ENCODE measurements around the gene LRRN2. TPM values are rescaled to one million over a fixed set of nuclear protein-coding genes. Genes with fewer than 3 reads are reported as not detected.

LRRN2 gene
- total and polyA plus RNA-seq, 2 experiments from 2014 or later: 0.74 to 2.6 TPM

GRCh38 chr1:204709021-204709420 is 23.5 kb upstream of the LRRN2 start:
- Histone ChIP-seq H3K4me3 (peak overlapping the region; percentile 34; the same call in 1 of the 2 replicates), H3K27me3 (ENCODE audit: insufficient read depth) (peaks cover 81% of the 10 kb centered on the region), H4K20me1 (replicated peaks; ENCODE audit: insufficient read depth) (0 out of 2 replicates have a peak, but pooled peaks cover 6% of the 10 kb centered on the region), H3K4me1 (ENCODE audit: insufficient read depth) (peaks cover 74% of the 10 kb centered on the region), H2AFZ (no peak overlapping the region), H3K36me3 (ENCODE audit: insufficient read depth) (no peaks in the 10 kb centered on the region), H3K4me2 (peak overlapping the region; percentile 62), H3F3A (replicated peaks; ENCODE audit: low read depth) (peaks cover 24% of the 10 kb centered on the region), H3K27ac (ENCODE audit: low read depth) (no peak overlapping the region), H3K9me2 (ENCODE audit: insufficient read depth) (no peaks in the 10 kb centered on the region), H3K79me2 (replicated peaks; ENCODE audit: insufficient read depth) (no peaks in the 10 kb centered on the region)
- no peaks in the 10 kb centered on the region; the same call in 2 of the 3 replicates for H3K36me3 Mint-ChIP-seq (ENCODE audit: low read depth)
- H3K9me3 Mint-ChIP-seq: no peaks in the 10 kb centered on the region; the same call in 2 of the 3 replicates
- TF ChIP-seq ZNF462 (CRISPR knock-in tag; IDR thresholded peaks at IDR 0.05) (no peak), ETS1 (IDR thresholded peaks at IDR 0.05) (no peak)
- peaks cover 74% of the 10 kb centered on the region for H3K27me3 Mint-ChIP-seq (ENCODE audit: insufficient read depth, low read depth, poor library complexity)
- peak; percentile 43 for DNase-seq (ENCODE audit: low spot score)
- no peak overlapping the region for H3K27ac Mint-ChIP-seq
- ATAC-seq: no peak
- H3K4me1 Mint-ChIP-seq: peaks cover 84% of the 10 kb centered on the region
- H3K4me3 Mint-ChIP-seq: peak overlapping the region; percentile 7; the same call in 1 of the 3 replicates

GRCh38 chr1:204706838-204707509 is 21.4 kb upstream of the LRRN2 start:
- DNase-seq (ENCODE audit: low spot score) (peak; percentile 84), ATAC-seq (peak; percentile 35)
- Histone ChIP-seq H3K36me3 (ENCODE audit: insufficient read depth) (no peaks in the 10 kb centered on the region), H3K9me2 (ENCODE audit: insufficient read depth) (no peaks in the 10 kb centered on the region), H3K4me1 (ENCODE audit: insufficient read depth) (peaks cover 54% of the 10 kb centered on the region), H3K27me3 (ENCODE audit: insufficient read depth) (peaks cover 60% of the 10 kb centered on the region), H3K79me2 (replicated peaks; ENCODE audit: insufficient read depth) (no peaks in the 10 kb centered on the region), H4K20me1 (replicated peaks; ENCODE audit: insufficient read depth) (0 out of 2 replicates have a peak, but pooled peaks cover 6% of the 10 kb centered on the region), H3K4me3 (peak overlapping the region; percentile 2; the same call in 1 of the 2 replicates), H3K27ac (ENCODE audit: low read depth) (no peak overlapping the region), H3K4me2 (peak overlapping the region; percentile 74), H2AFZ (peak overlapping the region; percentile 69; the same call in 1 of the 2 replicates), H3F3A (replicated peaks; ENCODE audit: low read depth) (peaks cover 22% of the 10 kb centered on the region)
- H3K36me3 Mint-ChIP-seq (ENCODE audit: low read depth): no peaks in the 10 kb centered on the region
- peaks cover 64% of the 10 kb centered on the region for H3K4me1 Mint-ChIP-seq
- peaks cover 59% of the 10 kb centered on the region for H3K27me3 Mint-ChIP-seq (ENCODE audit: insufficient read depth, low read depth, poor library complexity)
- H3K4me3 Mint-ChIP-seq: peak overlapping the region; percentile 28; the same call in 2 of the 3 replicates
- no peak overlapping the region for H3K27ac Mint-ChIP-seq
- no peaks in the 10 kb centered on the region; the same call in 2 of the 3 replicates for H3K9me3 Mint-ChIP-seq
- TF ChIP-seq ZNF462 (CRISPR knock-in tag; IDR thresholded peaks at IDR 0.05) (no peak), POLR2AphosphoS5 (IDR thresholded peaks at IDR 0.05; ENCODE audit: low read depth) (no peak)

Measured in GM23338 (cell line).